ENCODE measurements around the gene FXYD1.

- TF ChIP-seq, protein P1, sequence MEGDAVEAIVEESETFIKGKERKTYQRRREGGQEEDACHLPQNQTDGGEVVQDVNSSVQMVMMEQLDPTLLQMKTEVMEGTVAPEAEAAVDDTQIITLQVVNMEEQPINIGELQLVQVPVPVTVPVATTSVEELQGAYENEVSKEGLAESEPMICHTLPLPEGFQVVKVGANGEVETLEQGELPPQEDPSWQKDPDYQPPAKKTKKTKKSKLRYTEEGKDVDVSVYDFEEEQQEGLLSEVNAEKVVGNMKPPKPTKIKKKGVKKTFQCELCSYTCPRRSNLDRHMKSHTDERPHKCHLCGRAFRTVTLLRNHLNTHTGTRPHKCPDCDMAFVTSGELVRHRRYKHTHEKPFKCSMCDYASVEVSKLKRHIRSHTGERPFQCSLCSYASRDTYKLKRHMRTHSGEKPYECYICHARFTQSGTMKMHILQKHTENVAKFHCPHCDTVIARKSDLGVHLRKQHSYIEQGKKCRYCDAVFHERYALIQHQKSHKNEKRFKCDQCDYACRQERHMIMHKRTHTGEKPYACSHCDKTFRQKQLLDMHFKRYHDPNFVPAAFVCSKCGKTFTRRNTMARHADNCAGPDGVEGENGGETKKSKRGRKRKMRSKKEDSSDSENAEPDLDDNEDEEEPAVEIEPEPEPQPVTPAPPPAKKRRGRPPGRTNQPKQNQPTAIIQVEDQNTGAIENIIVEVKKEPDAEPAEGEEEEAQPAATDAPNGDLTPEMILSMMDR (IDR thresholded peaks at IDR 0.05) = no peak
- TF ChIP-seq POLR2AphosphoS5 (IDR thresholded peaks at IDR 0.05) = no peak
- no peak for TF ChIP-seq POLR2A (IDR thresholded peaks at IDR 0.05)
These were observed 3.9 kb upstream of the FXYD1 start, which contains the start of gene LGI4 for GRCh38 chr19:35134601-35135242.

Measured in transverse colon (tissue), 4 donors.